ENCODE data around the gene NOP53. TPM values are rescaled to one million over a fixed set of nuclear protein-coding genes. Genes with fewer than 3 reads are reported as not detected.
"Not testable (repeated sequence)": the region's sequence is repeated elsewhere in the genome, so short reads cannot be mapped to it uniquely, and the experiment has no call there.

The NOP53 gene
- polyA plus RNA-seq, 1 donor from 2014 or later: 87.0 TPM

- H3K9me2 ChIP-seq (ENCODE audit: insufficient read depth, low read length): no peaks in the 10 kb centered on the region
- H3K4me2 ChIP-seq (ENCODE audit: low read length): no peak overlapping the region
- H3K27ac ChIP-seq (ENCODE audit: low read length): no peak overlapping the region
- no peak for TF ChIP-seq CTCF (IDR thresholded peaks at IDR 0.05; ENCODE audit: poor library complexity, severe bottlenecking)
- no peak overlapping the region for H2AFZ ChIP-seq (ENCODE audit: low read depth, low read length)
- no peaks in the 10 kb centered on the region for H4K20me1 ChIP-seq (ENCODE audit: insufficient read depth)
- no peaks in the 10 kb centered on the region for H3F3A ChIP-seq (ENCODE audit: insufficient read depth, low read length, poor library complexity, severe bottlenecking)
- H3K36me3 ChIP-seq (ENCODE audit: insufficient read depth, low read length): no peaks in the 10 kb centered on the region
- no peak overlapping the region for H3K4me3 ChIP-seq (ENCODE audit: low read length)
- peaks cover 14% of the 10 kb centered on the region for H3K79me2 ChIP-seq (replicated peaks; ENCODE audit: insufficient read depth, low read length)
- H3K27me3 ChIP-seq (ENCODE audit: insufficient read depth, low read depth, low read length): no peaks in the 10 kb centered on the region
- no peak overlapping the region for H3K9ac ChIP-seq (ENCODE audit: low read length)
- no peaks in the 10 kb centered on the region for H3K9me3 ChIP-seq (ENCODE audit: low read length)
Observed at GRCh38 chr19:47781590-47782262, 36.4 kb downstream of the NOP53 start.

- Histone ChIP-seq H3K4me2 (ENCODE audit: low read length) (no peak overlapping the region), H3K79me2 (replicated peaks; ENCODE audit: insufficient read depth, low read length) (no peaks in the 10 kb centered on the region), H3K36me3 (ENCODE audit: insufficient read depth, low read length) (no peaks in the 10 kb centered on the region), H3K9ac (ENCODE audit: low read length) (no peak overlapping the region), H2AFZ (ENCODE audit: low read depth, low read length) (no peak overlapping the region), H4K20me1 (ENCODE audit: insufficient read depth) (no peaks in the 10 kb centered on the region), H3F3A (ENCODE audit: insufficient read depth, low read length, poor library complexity, severe bottlenecking) (no peaks in the 10 kb centered on the region), H3K27ac (ENCODE audit: low read length) (no peak overlapping the region), H3K9me2 (ENCODE audit: insufficient read depth, low read length) (no peaks in the 10 kb centered on the region), H3K9me3 (ENCODE audit: low read length) (no peaks in the 10 kb centered on the region), H3K27me3 (ENCODE audit: insufficient read depth, low read depth, low read length) (no peaks in the 10 kb centered on the region), H3K4me3 (ENCODE audit: low read length) (no peak overlapping the region)
- no peak for TF ChIP-seq TAF1 (IDR thresholded peaks at IDR 0.05; ENCODE audit: low read depth)
- no peak for TF ChIP-seq POLR2AphosphoS5 (IDR thresholded peaks at IDR 0.05)
- no peak for TF ChIP-seq EP300 (conservative IDR thresholded peaks at IDR 0.05; ENCODE audit: poor library complexity, severe bottlenecking)
- no peak for TF ChIP-seq EZH2 (IDR thresholded peaks at IDR 0.05; ENCODE audit: borderline replicate concordance, insufficient read depth, low read length, poor library complexity, severe bottlenecking)
- no peak for TF ChIP-seq SMC3 (conservative IDR thresholded peaks at IDR 0.05; ENCODE audit: poor library complexity)
- TF ChIP-seq RAD21 (conservative IDR thresholded peaks at IDR 0.05): no peak
- no peak for TF ChIP-seq MXI1 (conservative IDR thresholded peaks at IDR 0.05; ENCODE audit: poor library complexity, severe bottlenecking)
- TF ChIP-seq REST (IDR thresholded peaks at IDR 0.05; ENCODE audit: borderline replicate concordance): no peak
- no peak for TF ChIP-seq CTCF (IDR thresholded peaks at IDR 0.05; ENCODE audit: poor library complexity, severe bottlenecking)
Observed at GRCh38 chr19:47786566-47786965, 41.2 kb downstream of the NOP53 start.

GRCh38 chr19:47787307-47787706 is 42.0 kb downstream of the NOP53 start:
- not testable (repeated sequence) for H3K4me3 ChIP-seq (ENCODE audit: low read length); H3K27ac ChIP-seq (ENCODE audit: low read length); H3F3A ChIP-seq (ENCODE audit: insufficient read depth, low read length, poor library complexity, severe bottlenecking); H3K36me3 ChIP-seq (ENCODE audit: insufficient read depth, low read length); H3K9me3 ChIP-seq (ENCODE audit: low read length); H3K27me3 ChIP-seq (ENCODE audit: insufficient read depth, low read depth, low read length); H3K79me2 ChIP-seq (replicated peaks; ENCODE audit: insufficient read depth, low read length); H3K9me2 ChIP-seq (ENCODE audit: insufficient read depth, low read length); H4K20me1 ChIP-seq (ENCODE audit: insufficient read depth); H3K4me2 ChIP-seq (ENCODE audit: low read length); H2AFZ ChIP-seq (ENCODE audit: low read depth, low read length); H3K9ac ChIP-seq (ENCODE audit: low read length)

- not testable (repeated sequence) for H3K27me3 ChIP-seq (ENCODE audit: insufficient read depth, low read depth, low read length); H3K36me3 ChIP-seq (ENCODE audit: insufficient read depth, low read length); H3K4me2 ChIP-seq (ENCODE audit: low read length); H3K9me2 ChIP-seq (ENCODE audit: insufficient read depth, low read length); H3K9ac ChIP-seq (ENCODE audit: low read length); H3F3A ChIP-seq (ENCODE audit: insufficient read depth, low read length, poor library complexity, severe bottlenecking); H3K27ac ChIP-seq (ENCODE audit: low read length); H2AFZ ChIP-seq (ENCODE audit: low read depth, low read length); H4K20me1 ChIP-seq (ENCODE audit: insufficient read depth); H3K4me3 ChIP-seq (ENCODE audit: low read length); H3K9me3 ChIP-seq (ENCODE audit: low read length); H3K79me2 ChIP-seq (replicated peaks; ENCODE audit: insufficient read depth, low read length)
Observed at GRCh38 chr19:47789811-47790210, 44.5 kb downstream of the NOP53 start.
